Natural killer cell (primary cell): ENCODE data around the gene ACSS3. TPM values are rescaled to one million over a fixed set of nuclear protein-coding genes. Genes with fewer than 3 reads are reported as not detected.

Experiments used
- ATAC-seq, 3 donors: fragments of 150-1000 bp in 2 of 3; fragments of 200-7000 bp in 1 of 3; cut with Tn5 transposase; 1 replicate in 1 of 3; 2 replicates in 2 of 3; pipeline ENCODE4 v1.10.0; 2021; ENCODE audit warnings: mild to moderate bottlenecking in 2 of 3, moderate library complexity in 2 of 3
- DNase-seq, 2 donors: peaks; one replicate each; pipeline versions ENCODE4 v3.0.0 to v3.0.0-alpha.2; 2013 to 2021; ENCODE audit warnings: mixed read lengths in 1 of 2
- H3K27ac ChIP-seq: one replicate; pipeline ENCODE4 v1.5.1; 2013; ENCODE audit warnings: mild to moderate bottlenecking, low read length
- H3K27me3 ChIP-seq: one replicate; pipeline ENCODE4 v1.6.1; 2013; ENCODE audit warnings: low read length; ENCODE audit not compliant: control insufficient read depth, insufficient read depth
- H3K36me3 ChIP-seq: one replicate; pipeline ENCODE4 v1.6.1; 2013; ENCODE audit warnings: low read length; ENCODE audit not compliant: control insufficient read depth, insufficient read depth
- H3K4me1 ChIP-seq: one replicate; pipeline ENCODE4 v1.6.1; 2013; ENCODE audit warnings: low read length; ENCODE audit not compliant: control insufficient read depth, insufficient read depth
- H3K4me3 ChIP-seq: one replicate; pipeline ENCODE4 v1.5.1; 2013; ENCODE audit warnings: low read length
- H3K9me3 ChIP-seq: one replicate; pipeline ENCODE4 v1.6.1; 2013; ENCODE audit warnings: low read length; ENCODE audit not compliant: control insufficient read depth, insufficient read depth
- H3K27ac Mint-ChIP-seq, 2 donors: one replicate each; pipeline ENCODE4 v1.8.0; 2022; ENCODE audit warnings: mild to moderate bottlenecking in 2 of 2, mixed read lengths in 2 of 2, moderate library complexity in 1 of 2
- H3K27me3 Mint-ChIP-seq, 2 donors: one replicate each; pipeline ENCODE4 v1.8.0; 2022; ENCODE audit warnings: low read depth in 2 of 2, mixed read lengths in 2 of 2
- H3K36me3 Mint-ChIP-seq: one replicate; pipeline ENCODE4 v1.8.0; 2022; ENCODE audit warnings: mixed read lengths
- H3K4me1 Mint-ChIP-seq, 2 donors: one replicate each; pipeline ENCODE4 v1.8.0; 2022; ENCODE audit warnings: mixed read lengths in 2 of 2
- H3K4me3 Mint-ChIP-seq: one replicate; pipeline ENCODE4 v1.8.0; 2022; ENCODE audit warnings: mild to moderate bottlenecking, moderate library complexity, mixed read lengths
- H3K9me3 Mint-ChIP-seq, 2 donors: one replicate each; pipeline ENCODE4 v1.8.0; 2022; ENCODE audit warnings: mixed read lengths in 2 of 2
- CTCF ChIP-seq: fragments of 200-600 bp; IDR thresholded peaks from one replicate; pipeline ENCODE4 v1.8.0; 2022; ENCODE audit warnings: antibody characterized with exemption
- WGBS: methylation state at CpG from one replicate; pipeline ENCODE4 v1.1.7; 2013; ENCODE audit warnings: missing lambda C conversion rate; ENCODE audit not compliant: insufficient coverage; 5-methylcytosine and 5-hydroxymethylcytosine counted together
- intact Hi-C: fragments of 100-400 bp; cut with micrococcal nuclease; formaldehyde crosslinking; loops from one replicate; pipeline ENCODE4 v1.14.2; 2022
- total RNA-seq, 4 donors: library from RNA; stranded (reverse); fragments of 120-200 nt in 1 of 4; gene quantifications; one replicate each; pipeline versions ENCODE4 v1.2.3 to v1.2.4, GENCODE V29; 2013 to 2022

Gene ACSS3, protein sequence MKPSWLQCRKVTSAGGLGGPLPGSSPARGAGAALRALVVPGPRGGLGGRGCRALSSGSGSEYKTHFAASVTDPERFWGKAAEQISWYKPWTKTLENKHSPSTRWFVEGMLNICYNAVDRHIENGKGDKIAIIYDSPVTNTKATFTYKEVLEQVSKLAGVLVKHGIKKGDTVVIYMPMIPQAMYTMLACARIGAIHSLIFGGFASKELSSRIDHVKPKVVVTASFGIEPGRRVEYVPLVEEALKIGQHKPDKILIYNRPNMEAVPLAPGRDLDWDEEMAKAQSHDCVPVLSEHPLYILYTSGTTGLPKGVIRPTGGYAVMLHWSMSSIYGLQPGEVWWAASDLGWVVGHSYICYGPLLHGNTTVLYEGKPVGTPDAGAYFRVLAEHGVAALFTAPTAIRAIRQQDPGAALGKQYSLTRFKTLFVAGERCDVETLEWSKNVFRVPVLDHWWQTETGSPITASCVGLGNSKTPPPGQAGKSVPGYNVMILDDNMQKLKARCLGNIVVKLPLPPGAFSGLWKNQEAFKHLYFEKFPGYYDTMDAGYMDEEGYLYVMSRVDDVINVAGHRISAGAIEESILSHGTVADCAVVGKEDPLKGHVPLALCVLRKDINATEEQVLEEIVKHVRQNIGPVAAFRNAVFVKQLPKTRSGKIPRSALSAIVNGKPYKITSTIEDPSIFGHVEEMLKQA
- 1 to 10 TPM in 1 of 3 donors, not detected in 2; 2.9 TPM for total RNA-seq
- total RNA-seq (2013) = 0.05 TPM

DNA sequence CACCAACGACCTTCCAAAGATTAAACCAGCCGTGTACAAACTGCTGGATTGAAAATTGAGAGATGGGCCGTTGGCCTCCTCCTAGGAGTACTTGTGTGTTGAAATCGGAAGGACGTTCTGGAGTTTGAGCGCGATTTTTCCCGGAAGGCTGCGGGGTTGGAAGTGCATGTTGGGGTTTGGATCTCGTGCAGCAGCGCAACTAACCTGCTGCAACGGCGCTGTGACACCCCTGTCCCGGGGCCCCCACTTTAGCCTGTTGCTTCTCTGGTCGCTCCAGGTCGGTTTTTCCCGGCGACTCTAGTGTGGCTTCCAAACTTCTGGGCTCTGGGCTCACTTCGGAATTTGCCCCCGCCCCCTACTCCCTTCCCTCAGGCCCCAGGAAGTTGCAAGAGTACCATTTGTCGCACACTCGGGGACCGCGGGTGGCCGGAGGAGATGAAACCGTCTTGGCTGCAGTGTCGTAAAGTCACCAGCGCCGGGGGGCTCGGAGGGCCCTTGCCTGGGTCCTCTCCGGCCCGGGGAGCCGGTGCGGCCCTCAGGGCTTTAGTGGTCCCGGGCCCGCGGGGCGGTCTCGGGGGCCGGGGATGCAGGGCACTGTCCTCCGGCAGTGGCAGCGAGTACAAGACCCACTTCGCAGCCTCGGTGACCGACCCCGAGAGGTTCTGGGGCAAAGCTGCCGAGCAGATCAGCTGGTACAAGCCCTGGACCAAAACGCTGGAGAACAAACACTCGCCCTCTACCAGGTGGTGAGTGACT is at the start of gene ACSS3:
ACSS3 (plus strand) TSS at position 394 of the 756 bp plus-strand sequence; CDS start at position 436, 42 bp downstream.
- WGBS = 4% methylated on average over 49 of the region's 49 CpGs
- no peak within 1 kb of the TSS for H3K27ac ChIP-seq
- no peaks in the 10 kb centered on the region for H3K4me1 ChIP-seq
- no peak for TF ChIP-seq CTCF
- no peaks in the 10 kb centered on the region for H3K36me3 ChIP-seq
- Mint-ChIP-seq H3K27ac (no peak within 1 kb of the TSS), H3K4me1 (no peaks in the 10 kb centered on the region), H3K9me3 (peaks cover 11 to 15% of the 10 kb centered on the region in 2 donors), H3K36me3 (peaks cover 5% of the 10 kb centered on the region), H3K4me3 (no peak within 1 kb of the TSS), H3K27me3 (peaks cover 6 to 10% of the 10 kb centered on the region in 2 donors)
- H3K9me3 ChIP-seq = peaks cover 2% of the 10 kb centered on the region
- intact Hi-C loops = no loop called here
- H3K27me3 ChIP-seq = peaks cover 4% of the 10 kb centered on the region
- no peak for ATAC-seq
- H3K4me3 ChIP-seq = no peak within 1 kb of the TSS
- DNase-seq = no peak

GRCh38 chr12:81034926-81035325 is 43.0 kb upstream of the ACSS3 start:
- H3K9me3 Mint-ChIP-seq = peaks cover 0 to 4% of the 10 kb centered on the region in 2 donors
- no peaks in the 10 kb centered on the region for H3K4me1 ChIP-seq
- no peak overlapping the region for H3K27ac ChIP-seq
- H3K36me3 Mint-ChIP-seq = no peaks in the 10 kb centered on the region
- no peaks in the 10 kb centered on the region for H3K36me3 ChIP-seq
- H3K4me3 ChIP-seq = no peak overlapping the region
- no peaks in the 10 kb centered on the region for H3K9me3 ChIP-seq
- intact Hi-C loops = no loop called here
- H3K27me3 ChIP-seq = no peaks in the 10 kb centered on the region
- 88% methylated on average over 1 of the region's 1 CpG for WGBS
- H3K27ac Mint-ChIP-seq = no peak overlapping the region
- H3K27me3 Mint-ChIP-seq = no peaks in the 10 kb centered on the region
- no peak for TF ChIP-seq CTCF
- no peaks in the 10 kb centered on the region for H3K4me1 Mint-ChIP-seq
- DNase-seq (no peak), ATAC-seq (no peak)
- no peak overlapping the region for H3K4me3 Mint-ChIP-seq

DNA sequence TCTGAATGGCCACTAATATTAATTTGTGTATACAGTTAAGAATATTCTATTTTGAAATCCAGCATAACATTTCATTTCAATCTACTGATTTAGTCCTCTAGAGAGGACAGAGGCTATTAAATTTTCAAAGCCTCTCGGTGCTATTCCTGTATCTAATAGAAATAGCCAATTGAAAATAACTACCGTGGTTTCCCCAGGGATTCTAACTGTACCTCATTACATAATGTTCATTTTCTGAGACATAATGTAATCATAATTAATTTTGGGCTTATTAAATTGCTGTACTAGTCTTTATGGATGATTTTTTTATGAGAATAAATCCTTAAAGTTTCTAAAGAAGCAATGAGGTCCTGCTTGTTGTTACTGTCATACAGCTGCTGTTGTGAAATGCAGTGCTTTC is 38.6 kb upstream of the ACSS3 start:
- H3K4me3 ChIP-seq = no peak overlapping the region
- Mint-ChIP-seq H3K4me1 (no peaks in the 10 kb centered on the region), H3K27ac (no peak overlapping the region), H3K9me3 (peaks cover 3 to 5% of the 10 kb centered on the region in 2 donors), H3K4me3 (no peak overlapping the region), H3K27me3 (no peaks in the 10 kb centered on the region), H3K36me3 (no peaks in the 10 kb centered on the region)
- no CpG with 5 or more reads among the region's 2 CpGs for WGBS
- no peak overlapping the region for H3K27ac ChIP-seq
- no peaks in the 10 kb centered on the region for H3K36me3 ChIP-seq
- DNase-seq (no peak), ATAC-seq (no peak)
- H3K27me3 ChIP-seq = no peaks in the 10 kb centered on the region
- TF ChIP-seq CTCF = no peak
- intact Hi-C loops = no loop called here
- no peaks in the 10 kb centered on the region for H3K4me1 ChIP-seq
- no peaks in the 10 kb centered on the region for H3K9me3 ChIP-seq
